ENCODE measurements around the gene F2.

F2 gene

DNA sequence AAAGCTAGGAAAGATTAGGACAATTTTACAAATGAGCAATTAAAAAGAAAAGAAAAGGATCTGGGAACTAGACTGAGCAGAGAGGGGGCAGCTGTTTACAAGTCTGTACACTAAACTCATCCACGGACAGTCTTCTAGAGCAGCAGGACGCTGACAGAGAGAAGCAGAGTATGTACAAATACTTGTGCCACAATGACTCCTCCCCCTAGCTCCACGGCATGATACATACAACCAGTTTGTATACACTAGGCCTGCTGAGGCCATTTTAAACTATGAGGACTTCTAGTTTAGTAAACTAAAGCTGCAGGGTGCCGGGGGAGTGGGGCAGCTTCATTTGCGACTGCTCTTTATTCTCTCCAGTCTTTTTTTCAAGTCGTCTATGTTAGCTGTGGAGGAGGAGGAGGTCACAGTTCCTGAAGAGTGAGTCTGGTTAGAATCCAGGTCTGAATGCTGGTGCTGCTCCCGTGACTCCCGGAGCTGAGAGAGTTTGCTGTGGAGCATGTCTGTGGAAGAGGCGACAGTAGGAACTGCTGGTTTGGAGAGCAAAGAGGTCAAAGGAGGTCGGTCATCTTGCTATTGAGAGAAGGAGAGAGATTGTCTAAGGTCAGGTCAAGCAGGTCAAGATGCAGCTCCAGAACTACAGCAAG lies 24.8 kb downstream of the F2 start:
- no peak for DNase-seq

- DNase-seq = no peak
These were observed 26.3 kb downstream of the F2 start for GRCh38 chr11:46745328-46745727.

DNA sequence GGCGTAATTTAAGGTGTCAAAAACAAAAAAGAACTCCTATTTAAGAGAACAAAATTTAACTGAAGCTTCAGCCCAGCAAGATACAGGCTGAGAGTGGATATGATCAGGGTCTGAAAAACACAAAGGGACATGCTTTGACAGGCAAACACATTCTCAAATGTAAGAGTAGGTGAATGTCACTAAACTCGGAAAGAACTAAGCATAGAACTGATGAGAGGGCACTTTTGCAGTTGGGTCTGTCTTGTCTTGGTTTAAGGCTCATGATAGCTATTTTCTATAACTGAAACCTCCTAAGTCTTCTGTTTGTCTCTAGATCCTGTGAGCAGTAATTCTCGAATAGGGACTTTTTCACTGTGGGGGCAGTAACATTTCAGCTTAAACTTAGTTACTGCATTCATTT lies 27.0 kb downstream of the F2 start:
- DNase-seq = no peak

GRCh38 chr11:46747150-46747549 lies 28.1 kb downstream of the F2 start:
- no peak for DNase-seq

GRCh38 chr11:46755962-46756361 lies 36.9 kb downstream of the F2 start:
- DNase-seq = no peak

- no peak for DNase-seq
These were observed 40.2 kb downstream of the F2 start for GRCh38 chr11:46759196-46759595.

- DNase-seq = no peak
These were observed 41.6 kb downstream of the F2 start for GRCh38 chr11:46760429-46761128.

- no peak for DNase-seq
These were observed 42.8 kb downstream of the F2 start for GRCh38 chr11:46761807-46762206.

GRCh38 chr11:46762248-46762647 lies 43.2 kb downstream of the F2 start:
- no peak for DNase-seq

- no peak for DNase-seq
These were observed 47.6 kb downstream of the F2 start for GRCh38 chr11:46766656-46767055.

- DNase-seq = no peak
These were observed 50.7 kb downstream of the F2 start for GRCh38 chr11:46769636-46770221.

GRCh38 chr11:46776878-46777277 lies 57.9 kb downstream of the F2 start:
- no peak for DNase-seq

DNA sequence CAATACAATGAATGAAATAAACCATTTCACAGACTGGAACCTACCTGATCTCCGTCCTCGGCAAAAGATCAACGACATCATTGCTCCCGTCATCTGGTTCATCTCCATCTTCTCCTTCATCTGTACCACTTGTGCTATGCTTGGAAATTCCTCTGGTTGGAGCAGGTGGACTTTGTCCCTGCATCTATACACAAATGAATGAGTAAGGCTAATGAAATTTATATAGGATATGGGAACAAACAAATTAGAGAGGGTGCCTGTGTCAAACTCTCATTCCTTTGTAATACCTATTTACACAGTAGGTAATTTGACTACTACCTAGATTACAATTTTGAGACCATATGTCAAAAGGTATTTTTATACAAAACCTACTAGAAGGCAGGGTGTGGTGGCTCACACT lies 59.4 kb downstream of the F2 start:
- DNase-seq = no peak
